GM12873 (cell line): ENCODE data around the gene NR4A1.

ENCODE experiments used
- CTCF ChIP-seq: IDR thresholded peaks from 2 replicates; pipeline ENCODE4 v1.5.1; 2012; ENCODE audit warnings: low read depth, mild to moderate bottlenecking, moderate library complexity, low read length, control low read depth; ENCODE audit not compliant: insufficient read depth; ENCODE audit errors: missing control alignments

Gene NR4A1

DNA sequence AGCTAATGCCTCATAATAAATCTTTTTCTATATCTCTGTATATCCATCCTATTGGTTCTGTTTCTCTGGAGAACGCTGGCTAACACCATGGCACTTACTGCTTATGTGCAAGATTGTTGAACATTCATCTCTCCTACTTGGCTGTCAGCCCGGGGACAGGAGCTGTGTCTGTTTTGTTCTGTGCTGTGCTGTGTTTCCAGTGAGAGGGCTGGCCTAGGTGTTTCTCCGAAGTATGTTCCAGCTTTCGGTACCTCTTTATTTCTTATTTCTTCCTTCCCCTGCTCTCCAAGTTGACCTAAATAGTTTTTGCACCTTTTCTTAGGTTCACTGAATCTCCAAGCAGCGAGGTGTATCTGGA is 18.8 kb upstream of the NR4A1 start:
- no peak for TF ChIP-seq CTCF

GRCh38 chr12:52032804-52033445 is 18.3 kb upstream of the NR4A1 start:
- TF ChIP-seq CTCF: no peak

DNA sequence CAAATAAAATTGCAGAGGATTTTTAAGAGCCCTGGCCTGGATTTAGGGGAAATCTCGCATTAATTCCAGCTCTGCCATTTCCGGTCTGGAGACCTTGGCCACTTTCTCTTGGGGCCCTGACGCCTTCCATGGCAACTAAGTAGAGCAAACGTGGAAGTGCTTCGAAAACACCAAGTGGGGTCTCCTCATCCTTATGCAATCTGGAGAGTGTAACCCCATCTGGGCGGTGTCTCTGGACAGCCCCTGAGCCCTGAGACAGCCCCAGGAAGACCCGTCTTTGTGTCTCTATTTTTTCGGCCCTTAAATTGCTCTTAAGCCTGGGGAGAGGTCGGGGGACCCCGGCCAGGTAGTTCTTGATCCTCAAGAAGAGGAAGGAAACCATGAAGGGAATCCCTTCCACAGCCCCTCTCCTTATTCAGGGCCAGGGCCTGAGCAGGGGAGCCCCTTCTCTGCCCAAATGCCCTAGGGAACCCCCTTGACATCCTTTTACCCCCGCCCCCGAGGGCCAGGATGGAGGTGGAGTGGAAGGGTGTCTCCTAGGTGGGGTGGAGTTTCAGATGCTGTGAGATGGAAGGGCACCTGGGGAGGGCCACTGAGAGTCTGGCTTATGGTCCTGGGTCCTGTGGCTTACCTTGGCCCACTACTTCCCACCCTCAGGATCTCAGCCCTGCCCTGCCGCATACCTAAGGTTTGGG is 17.6 kb upstream of the NR4A1 start:
- TF ChIP-seq CTCF: no peak

DNA sequence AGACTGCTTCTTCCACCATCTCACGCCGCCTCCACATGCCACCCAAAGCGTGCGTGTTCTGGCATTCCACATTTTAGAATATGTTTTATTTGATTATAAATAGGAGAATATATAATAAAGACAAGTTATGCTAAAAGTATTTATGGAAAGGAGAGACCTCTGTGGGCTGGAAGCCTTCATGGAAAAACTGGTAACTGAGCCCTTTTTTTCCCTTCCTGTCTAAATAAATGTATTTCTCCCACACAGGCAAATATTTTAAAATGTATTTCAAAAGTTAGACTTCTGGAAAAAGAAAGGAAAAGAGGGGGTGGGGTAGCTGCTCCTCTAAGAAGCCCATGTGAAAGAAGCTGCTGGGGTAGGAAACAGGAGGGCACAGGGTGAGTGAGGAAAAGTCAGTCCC is 16.1 kb upstream of the NR4A1 start:
- TF ChIP-seq CTCF: no peak

GRCh38 chr12:52035926-52036325 is 15.3 kb upstream of the NR4A1 start:
- TF ChIP-seq CTCF: no peak

DNA sequence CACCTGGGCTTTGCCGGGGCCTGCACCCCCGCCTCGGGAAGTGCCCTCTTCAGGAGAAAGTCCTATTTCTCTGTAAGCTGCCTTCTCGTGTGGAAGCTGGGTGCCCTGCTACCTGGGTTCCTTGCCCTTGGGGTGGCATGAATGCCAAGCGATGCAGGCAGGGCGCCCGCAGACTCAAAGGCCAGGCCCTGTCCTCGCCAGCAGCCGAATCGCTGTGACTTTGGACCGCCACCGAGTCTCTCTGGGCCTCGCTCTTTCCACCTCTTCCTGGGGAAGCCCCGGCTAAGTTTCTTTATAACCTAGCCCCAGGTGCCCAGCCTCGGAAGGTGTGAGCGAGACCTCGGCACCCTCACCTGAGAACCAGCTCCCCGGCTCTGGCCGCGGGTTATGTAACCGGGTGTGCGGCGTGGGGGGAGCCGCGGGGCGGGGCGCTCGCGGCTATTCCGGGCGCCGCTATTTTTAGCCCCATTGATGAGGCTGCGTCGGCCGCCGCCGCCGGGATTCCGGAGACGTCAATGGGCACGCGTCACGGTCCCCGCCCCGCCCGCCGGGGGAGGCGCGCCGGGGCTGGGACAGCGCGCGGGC is 14.6 kb upstream of the NR4A1 start:
- TF ChIP-seq CTCF: no peak

- no peak for TF ChIP-seq CTCF
Observed at GRCh38 chr12:52037248-52037861, 13.9 kb upstream of the NR4A1 start.
